Fibroblast of lung (primary cell): Measurements from ENCODE around the gene ADRA2C.

ENCODE experiments used
- EZH2 ChIP-seq: IDR thresholded peaks from 2 replicates; pipeline ENCODE4 v1.5.1; 2012; ENCODE audit warnings: low read length, control low read depth, mild to moderate bottlenecking; ENCODE audit errors: missing control alignments
- TF ChIP-seq, protein P1 (sequence below), 2 donors: IDR thresholded peaks in 1 of 2; conservative IDR thresholded peaks in 1 of 2; 1 replicate in 1 of 2; 2 replicates in 1 of 2; pipeline ENCODE4 v1.5.1; 2011 to 2012; ENCODE audit warnings: low read length in 2 of 2, control low read depth in 1 of 2, inconsistent platforms in 1 of 2, low read depth in 1 of 2, mild to moderate bottlenecking in 1 of 2

DNA sequence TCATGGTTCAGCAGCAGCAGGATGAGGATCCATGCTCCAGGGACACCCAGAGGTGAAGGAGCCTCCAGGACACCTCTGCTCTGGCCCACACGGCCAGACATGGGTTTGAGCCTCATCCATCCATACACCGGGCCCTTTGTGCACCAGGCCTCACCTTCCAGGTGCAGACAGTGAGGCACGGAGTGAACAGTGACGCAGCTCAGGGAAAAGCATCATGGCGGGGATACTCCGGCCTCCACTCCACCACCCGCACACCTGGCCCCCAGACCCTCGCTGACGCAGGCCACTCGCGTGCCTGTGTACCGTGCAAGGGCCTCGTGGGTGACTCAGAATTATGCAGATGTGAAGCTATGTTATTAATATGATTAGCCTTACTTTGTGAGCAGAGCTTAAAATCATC lies 33.3 kb downstream of the ADRA2C start:
- TF ChIP-seq, protein P1, sequence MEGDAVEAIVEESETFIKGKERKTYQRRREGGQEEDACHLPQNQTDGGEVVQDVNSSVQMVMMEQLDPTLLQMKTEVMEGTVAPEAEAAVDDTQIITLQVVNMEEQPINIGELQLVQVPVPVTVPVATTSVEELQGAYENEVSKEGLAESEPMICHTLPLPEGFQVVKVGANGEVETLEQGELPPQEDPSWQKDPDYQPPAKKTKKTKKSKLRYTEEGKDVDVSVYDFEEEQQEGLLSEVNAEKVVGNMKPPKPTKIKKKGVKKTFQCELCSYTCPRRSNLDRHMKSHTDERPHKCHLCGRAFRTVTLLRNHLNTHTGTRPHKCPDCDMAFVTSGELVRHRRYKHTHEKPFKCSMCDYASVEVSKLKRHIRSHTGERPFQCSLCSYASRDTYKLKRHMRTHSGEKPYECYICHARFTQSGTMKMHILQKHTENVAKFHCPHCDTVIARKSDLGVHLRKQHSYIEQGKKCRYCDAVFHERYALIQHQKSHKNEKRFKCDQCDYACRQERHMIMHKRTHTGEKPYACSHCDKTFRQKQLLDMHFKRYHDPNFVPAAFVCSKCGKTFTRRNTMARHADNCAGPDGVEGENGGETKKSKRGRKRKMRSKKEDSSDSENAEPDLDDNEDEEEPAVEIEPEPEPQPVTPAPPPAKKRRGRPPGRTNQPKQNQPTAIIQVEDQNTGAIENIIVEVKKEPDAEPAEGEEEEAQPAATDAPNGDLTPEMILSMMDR (conservative IDR thresholded peaks at IDR 0.05 in 1 of 2, IDR thresholded peaks at IDR 0.05 in 1 of 2; ENCODE audit: low read depth in 1 of 2, low read length in 2 of 2), result no peak
- TF ChIP-seq EZH2, result no peak
